IPS DF 4.7 (cell line): Measurements from ENCODE around the gene SCLT1.
"Not testable (repeated sequence)": the region's sequence is repeated elsewhere in the genome, so short reads cannot be mapped to it uniquely, and the experiment has no call there.

Source experiments
- DNase-seq: peaks from one replicate; pipeline ENCODE4 v3.0.0-alpha.2; 2013; ENCODE audit warnings: low spot score; ENCODE audit errors: extremely low read depth

The SCLT1 gene

DNA sequence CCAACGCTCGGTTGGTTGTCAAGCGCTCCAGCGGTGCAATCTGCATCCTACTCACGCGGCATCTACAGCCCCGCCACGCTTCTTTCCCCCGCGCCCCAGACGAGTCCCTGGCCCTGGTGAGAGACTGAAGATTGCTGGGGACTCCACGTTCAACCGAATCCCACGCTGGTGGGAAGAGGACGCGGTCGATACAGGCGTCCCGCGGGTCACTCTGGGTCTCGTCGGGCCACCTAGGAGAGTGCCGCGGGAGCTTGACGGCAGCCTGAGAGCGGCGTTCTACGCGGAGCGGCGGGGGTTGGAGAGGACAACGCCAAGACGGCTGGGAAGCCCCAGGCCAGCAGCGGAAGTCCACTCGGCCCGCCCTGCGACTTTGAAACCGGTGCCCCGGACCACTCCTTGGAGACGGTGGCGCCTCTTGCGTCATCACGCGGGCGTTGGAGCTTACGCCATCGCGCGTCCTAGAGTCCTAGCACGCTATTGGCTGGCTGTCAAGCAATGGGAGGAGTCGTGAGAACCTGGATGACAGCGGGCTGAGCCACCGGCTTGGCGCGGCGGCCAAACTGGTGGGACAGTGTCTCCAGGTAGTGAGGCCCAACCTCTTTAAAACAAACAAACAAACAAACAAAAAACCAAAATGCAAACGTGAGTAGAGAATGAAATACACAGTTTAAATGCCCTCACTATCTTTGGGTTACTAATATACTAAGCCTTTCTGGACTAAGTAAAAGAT is at the start of gene SCLT1:
Gene SCLT1, minus strand, starts transcription at position 349 of the 730 bp plus-strand sequence. CDS start 436 bp downstream, outside the sequence.
- peak; percentile 93 for DNase-seq

- no peak for DNase-seq
These were observed 47.2 kb upstream of the SCLT1 start for GRCh38 chr4:129140521-129140920.

GRCh38 chr4:129138810-129139496 is 45.6 kb upstream of the SCLT1 start:
- no peak for DNase-seq

GRCh38 chr4:129136433-129136832 is 43.1 kb upstream of the SCLT1 start:
- no peak for DNase-seq

DNA sequence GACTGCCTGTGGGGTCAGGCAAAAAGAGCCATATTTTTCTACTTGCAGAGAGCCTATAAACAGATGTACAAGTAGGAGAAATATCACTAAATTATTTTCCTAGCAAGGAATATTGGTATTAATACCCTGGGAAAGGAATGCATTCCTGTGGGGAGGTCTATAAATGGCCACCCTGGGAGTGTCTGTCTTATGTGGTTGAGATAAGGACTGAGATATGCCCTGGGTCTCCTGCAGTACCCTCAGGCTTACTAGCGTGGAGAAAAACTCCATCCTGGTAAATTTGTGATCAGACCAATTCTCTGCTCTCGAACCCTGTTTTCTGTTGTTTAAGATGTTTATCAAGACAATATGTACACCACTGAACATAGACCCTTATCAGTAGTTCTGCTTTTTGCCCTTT is 38.0 kb upstream of the SCLT1 start:
- DNase-seq: no peak

DNA sequence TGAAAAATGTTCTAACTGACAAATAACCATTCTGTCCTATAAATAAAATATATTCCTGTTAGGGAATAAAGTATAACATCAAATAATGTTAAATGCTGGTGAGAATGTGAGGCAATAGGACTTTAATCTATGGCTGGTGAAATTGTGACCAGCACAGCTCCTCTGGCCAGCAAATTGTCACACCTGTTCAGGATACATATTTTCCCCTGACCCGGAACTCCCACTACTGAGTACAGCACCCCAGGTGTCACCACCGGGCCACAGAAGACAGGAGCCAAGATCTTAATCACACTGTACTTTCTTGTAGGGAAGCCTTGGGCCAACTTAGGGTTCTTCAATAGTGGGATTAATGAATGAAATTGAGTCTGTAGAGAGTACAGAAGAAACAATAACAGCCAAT is 35.8 kb upstream of the SCLT1 start:
- no peak for DNase-seq

DNA sequence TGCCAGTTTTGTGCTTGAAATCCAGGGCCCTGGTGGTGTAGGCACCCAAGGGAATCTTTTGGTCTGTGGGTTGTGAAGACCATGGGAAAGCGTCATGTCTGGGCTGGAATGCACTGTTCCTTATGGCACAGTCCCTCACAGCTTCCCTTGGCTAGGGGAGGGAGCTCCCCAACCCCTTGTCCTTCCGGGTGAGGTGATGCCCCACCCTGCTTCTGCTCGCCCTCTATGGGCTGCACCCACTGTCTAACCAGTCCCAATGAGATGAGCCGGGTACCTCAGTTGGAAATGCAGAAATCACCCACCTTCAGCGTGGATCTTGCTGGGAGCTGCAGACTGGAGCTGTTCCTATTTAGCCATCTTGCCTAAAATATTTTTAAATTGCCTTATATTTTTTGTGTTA is 33.3 kb upstream of the SCLT1 start:
- DNase-seq: not testable (repeated sequence)

- DNase-seq: no peak
These were observed 24.4 kb upstream of the SCLT1 start for GRCh38 chr4:129117705-129118104.

GRCh38 chr4:129113919-129114318 is 20.6 kb upstream of the SCLT1 start:
- no peak for DNase-seq

DNA sequence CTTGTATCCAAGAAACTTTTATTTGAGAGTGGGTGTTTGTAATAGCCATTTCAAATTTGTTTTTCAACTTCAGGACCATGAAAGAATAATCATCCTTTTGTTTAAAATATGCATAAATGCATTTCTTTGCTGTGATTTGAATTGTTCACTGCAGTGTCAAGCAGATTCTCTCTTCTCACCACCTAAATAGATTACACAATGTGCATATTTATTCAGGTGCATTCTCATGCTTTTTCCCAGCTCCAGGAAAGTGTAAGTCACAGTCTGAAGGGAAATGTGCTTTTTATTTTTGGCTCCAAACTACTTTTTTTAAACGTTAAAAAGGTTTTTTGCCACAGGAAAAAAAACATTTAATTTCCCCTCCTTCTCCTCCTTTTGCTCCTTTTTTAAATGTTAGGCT is 20.1 kb upstream of the SCLT1 start:
- DNase-seq: no peak

DNA sequence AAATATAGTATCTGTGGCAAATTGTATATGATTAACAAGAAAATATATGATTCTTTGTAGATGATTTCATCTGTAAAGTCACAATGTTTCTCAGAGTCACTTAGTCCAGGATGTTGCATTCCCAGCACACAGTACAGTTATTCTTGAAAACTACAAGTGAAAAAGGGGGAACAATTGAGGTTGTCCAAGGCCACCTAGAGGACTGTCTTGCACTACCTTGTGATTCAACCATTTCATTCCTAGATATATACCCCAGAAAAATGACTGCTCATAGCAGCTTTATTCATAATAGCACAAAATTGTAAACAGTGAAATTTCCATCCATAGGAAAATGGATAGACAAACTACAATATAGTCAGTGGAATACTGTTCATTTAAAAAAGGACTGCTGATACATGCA is 18.6 kb upstream of the SCLT1 start:
- DNase-seq: no peak

GRCh38 chr4:129110931-129111330 is 17.6 kb upstream of the SCLT1 start:
- no peak for DNase-seq

- DNase-seq: no peak
These were observed 16.9 kb upstream of the SCLT1 start for GRCh38 chr4:129109965-129110824.

- no peak for DNase-seq
These were observed 5.2 kb upstream of the SCLT1 start for GRCh38 chr4:129098531-129099001.

DNA sequence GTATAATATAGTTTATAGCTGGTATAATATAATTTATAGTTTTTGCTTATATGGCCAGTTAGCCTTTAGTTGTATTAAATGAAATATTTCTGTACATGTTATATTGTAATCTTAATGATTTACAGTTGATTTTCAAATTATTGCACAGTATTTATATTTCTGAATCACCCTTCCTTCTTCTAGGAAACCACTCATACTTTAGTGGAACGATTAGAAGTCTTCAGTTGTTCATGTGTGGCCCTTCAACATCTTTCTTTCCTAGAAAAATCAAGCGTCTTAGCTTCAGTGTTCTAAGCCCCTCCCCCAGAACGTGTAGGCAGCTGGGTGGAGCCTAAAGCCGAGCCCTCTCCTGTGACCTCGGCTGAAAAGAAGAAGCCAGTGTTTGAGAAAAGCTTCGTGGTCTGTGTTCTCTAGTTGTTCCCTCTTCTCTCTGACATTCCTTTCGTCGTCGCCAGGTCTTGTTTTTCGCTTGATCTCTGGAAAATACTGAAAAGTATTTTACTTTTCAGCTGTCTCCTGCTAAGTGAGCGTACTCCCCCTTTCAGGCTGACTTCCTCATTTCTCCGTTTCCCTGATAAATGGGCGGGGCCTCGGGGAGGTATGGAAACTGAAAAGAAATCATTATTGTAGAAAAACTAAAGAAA is 2.6 kb upstream of the SCLT1 start, which contains the start of gene C4orf33:
Gene C4orf33, plus strand, starts transcription at position 342 of the 644 bp plus-strand sequence. CDS start 6,459 bp downstream, outside the sequence.
- no peak for DNase-seq

- DNase-seq: no peak
These were observed 1.0 kb upstream of the SCLT1 start for GRCh38 chr4:129094347-129094746.

DNA sequence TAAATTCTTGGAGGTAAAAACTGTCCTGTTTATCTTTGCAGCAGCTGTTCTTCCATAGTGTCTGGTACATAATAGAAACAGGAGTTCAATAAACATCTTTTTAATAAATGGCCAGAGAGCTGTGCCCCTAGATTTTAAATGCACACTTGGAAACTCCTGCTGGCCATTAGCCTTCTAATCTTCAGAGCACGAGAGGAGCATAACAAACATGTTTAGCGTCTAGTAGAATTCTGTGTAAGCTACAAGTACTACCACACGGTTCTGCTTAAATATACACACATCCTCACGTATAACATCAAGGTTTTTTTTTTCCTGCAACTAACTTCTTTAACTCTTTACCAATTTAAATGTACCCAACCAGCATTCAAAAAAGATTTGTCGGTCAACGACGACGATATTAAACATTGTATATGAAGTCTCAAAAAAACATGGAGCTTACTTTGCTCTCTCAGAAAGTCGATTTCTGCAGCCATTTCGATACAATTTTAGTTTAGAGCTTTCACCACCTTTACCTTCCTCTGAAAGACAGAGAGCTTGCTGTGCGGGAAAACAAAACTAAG is 628 bp downstream of the SCLT1 start:
- DNase-seq: no peak

DNA sequence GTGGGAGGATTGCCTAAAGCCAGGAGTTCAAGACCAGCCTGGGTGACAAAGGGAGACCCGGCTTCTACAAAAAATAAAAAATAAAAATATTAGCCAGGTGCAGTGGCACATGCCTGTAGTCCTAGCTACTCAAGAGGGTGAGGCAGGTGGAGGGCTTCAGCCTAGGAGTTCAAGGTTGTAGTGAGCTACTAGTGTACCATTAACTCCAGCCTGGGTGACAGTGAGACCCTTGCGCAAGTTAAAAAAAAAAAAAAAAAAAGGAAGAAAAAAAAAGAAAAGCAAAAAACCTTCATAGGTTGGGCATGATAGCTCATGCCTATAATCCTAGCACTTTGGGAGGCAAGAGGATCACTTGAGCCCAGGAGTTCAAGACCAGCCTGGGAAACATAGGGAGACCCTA is 5.8 kb downstream of the SCLT1 start:
- DNase-seq: no peak

DNA sequence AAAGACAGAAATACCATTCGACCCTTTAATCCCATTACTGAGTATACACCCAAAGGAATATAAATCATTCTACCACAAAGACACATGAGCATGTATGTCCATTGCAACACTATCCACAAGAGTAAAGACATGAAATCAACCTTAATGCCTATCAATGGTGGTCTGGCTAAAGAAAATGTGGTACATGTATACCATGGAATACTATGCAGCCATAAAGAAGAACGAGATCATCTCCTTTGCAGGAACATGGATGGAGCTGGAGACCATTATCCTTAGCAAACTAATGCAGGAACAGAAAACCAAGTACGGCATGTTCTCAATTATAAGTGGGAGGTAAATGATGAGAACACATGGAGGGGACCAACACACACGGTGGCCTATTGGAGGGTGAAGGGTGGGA is 7.9 kb downstream of the SCLT1 start:
- DNase-seq: no peak

GRCh38 chr4:129082302-129082701 is 11.0 kb downstream of the SCLT1 start:
- no peak for DNase-seq

DNA sequence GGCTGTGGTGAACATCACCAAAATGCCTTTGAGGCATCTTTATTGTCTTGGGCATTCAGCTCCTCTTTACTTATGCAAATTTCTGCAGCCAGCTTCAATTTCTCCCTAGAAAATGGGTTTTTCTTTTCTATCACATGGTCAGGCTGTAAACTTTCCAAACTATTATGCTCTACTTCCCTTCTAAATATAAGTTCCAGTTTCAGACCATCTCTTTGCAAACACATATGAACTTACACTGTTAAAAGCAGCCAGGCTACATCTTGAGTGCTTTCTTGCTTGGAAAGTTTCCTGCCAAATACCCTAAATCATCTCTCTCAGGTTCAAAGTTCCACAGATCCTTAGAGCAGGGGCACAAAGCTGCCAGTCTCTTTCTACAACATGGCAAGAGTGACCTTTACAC is 13.2 kb downstream of the SCLT1 start:
- no peak for DNase-seq
